ENCODE data around the gene HOMER1.

DNA sequence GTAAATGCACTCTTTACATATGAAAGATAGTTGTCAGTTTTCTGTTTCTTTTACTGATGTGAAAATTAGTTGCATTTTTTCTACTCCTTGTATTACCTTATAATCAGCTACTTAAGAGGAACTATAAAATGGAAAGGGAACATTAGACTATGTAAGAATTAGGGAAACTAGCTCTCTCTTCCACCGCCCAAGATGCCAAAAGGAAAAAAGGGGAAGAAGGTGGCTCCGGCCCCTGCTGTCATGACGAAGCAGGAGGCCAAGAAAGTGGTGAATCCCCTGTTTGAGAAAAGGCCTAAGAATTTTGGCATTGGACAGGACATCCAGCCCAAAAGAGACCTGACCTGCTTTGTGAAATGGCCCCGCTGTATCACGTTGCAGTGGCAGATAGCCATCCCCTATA lies 15.2 kb upstream of the HOMER1 start:
- TF ChIP-seq CTCF (IDR thresholded peaks at IDR 0.05) (no peak), POLR2A (IDR thresholded peaks at IDR 0.05) (no peak), EP300 (IDR thresholded peaks at IDR 0.05) (no peak)
